ENCODE measurements around the gene HOXB2. TPM values are rescaled to one million over a fixed set of nuclear protein-coding genes. Genes with fewer than 3 reads are reported as not detected.
A peak's percentile ranks its signal among the peaks of the same experiment; 100 is the strongest.

Gene HOXB2
- 35.6 and 36.5 TPM in 2 replicates for total RNA-seq (ENCODE audit: low replicate concordance)
- long read RNA-seq, partial matches to known transcripts = 0 of 1 reads
- long read RNA-seq, other reads (novel, unspliced or antisense) = 1 of 1 reads

- H3K4me1 Mint-ChIP-seq (ENCODE audit: unreplicated experiment) = peaks cover 55% of the 10 kb centered on the region
These were observed at the start of gene HOXB2 for GRCh38 chr17:48545022-48545375. Gene HOXB2, minus strand, starts transcription at chr17:48545109. Its CDS starts 198 bp downstream, at chr17:48544911.

DNA sequence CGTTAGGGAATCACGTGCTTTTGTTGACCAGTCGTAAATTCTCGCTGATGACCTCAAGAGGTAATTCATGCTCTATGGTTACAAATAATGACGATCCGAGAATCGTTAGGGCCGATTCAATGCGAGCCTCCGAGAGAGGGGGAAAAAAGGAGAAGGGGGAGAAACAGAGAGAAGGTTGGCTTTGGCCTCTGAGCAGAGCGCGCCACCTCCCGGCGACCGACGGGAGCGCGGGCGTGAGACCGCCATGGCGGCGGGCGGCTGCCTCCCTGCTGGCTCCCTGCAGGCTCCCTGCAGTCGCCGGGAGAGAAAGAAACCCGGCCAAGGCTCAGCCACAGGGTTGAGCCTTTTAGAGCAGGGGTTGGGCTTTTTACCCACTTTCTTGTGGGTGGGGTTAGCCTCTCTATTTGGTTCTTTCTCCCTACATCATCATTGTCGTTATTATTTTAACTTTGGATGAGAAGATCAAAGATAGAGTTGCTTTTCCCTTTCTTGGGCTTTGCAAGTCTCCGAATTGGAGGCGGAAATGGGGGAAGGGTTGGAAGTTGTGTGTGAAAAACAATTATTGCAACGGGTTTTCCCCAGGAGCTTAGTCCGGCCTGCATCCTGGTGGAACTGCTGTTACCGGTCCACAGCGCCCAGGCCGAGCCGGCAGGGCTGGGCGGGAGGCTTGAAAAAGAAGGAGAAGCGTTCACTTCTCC lies 49.1 kb upstream of the HOXB2 start:
- H3K27me3 Mint-ChIP-seq = peaks cover 94% of the 10 kb centered on the region
- DNase-seq (ENCODE audit: extremely low spot score, unreplicated experiment) = peak; percentile 95
- H3K9me3 Mint-ChIP-seq = no peaks in the 10 kb centered on the region
- peaks cover 26% of the 10 kb centered on the region for H3K36me3 Mint-ChIP-seq
- peak; percentile 96 for TF ChIP-seq CTCF (conservative IDR thresholded peaks at IDR 0.05)
- peak overlapping the region; percentile 91 for H3K4me3 Mint-ChIP-seq
- H3K27ac Mint-ChIP-seq = peak overlapping the region; percentile 97
- H3K4me1 Mint-ChIP-seq (ENCODE audit: unreplicated experiment) = peaks cover 56% of the 10 kb centered on the region

More at GRCh38 chr17:48545022-48545375, at the start of gene HOXB2:
- TF ChIP-seq CTCF (conservative IDR thresholded peaks at IDR 0.05) = no peak
- peaks cover 21% of the 10 kb centered on the region for H3K36me3 Mint-ChIP-seq
- H3K4me3 Mint-ChIP-seq = peak within 1 kb of the TSS; percentile 98
- no peak for DNase-seq (ENCODE audit: extremely low spot score, unreplicated experiment)
- H3K27me3 Mint-ChIP-seq = peaks cover 71% of the 10 kb centered on the region
- H3K9me3 Mint-ChIP-seq = no peaks in the 10 kb centered on the region
- H3K27ac Mint-ChIP-seq = peak within 1 kb of the TSS; percentile 95

DNA sequence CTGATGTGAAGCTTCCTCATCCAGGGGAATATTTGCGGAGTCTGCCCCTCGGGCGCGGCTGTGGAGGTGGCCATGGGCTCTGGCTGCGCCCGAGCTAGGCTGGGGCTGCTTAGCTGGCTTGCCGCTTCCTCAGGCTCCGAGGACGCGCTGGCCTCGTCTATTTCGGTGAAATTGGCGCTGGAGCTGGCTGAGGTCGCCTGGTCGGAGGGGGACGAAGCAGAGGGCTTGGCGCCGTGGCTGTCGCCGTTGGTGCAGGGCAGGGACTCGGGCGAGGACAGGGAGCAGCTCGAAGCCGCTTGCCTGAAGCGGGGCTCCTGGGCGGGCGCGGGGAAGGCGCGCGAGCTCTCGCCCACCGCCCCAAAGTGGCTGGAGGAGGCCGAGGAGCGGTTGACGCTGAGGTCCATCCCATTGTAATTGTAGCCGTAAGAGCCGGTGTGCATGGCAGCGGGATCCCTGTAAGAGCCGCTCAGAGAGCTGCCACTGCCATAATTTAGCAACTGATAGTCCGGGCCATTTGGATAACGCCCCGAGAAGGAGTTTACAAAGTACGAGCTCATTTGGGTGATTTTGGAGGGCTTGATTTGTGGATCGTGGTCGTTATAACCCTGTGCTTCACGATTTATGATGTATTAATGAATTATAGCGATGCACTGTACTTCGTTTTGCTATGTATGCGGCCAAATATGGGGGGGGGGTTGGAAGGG lies 48.4 kb upstream of the HOXB2 start, which contains the start of gene HOXB5:
TSS of gene HOXB5 (minus strand) at position 654 of the 704 bp plus-strand sequence. CDS start at position 557, 97 bp downstream.
- peaks cover 54% of the 10 kb centered on the region for H3K4me1 Mint-ChIP-seq (ENCODE audit: unreplicated experiment)
- peak within 1 kb of the TSS; percentile 91 for H3K4me3 Mint-ChIP-seq
- peak within 1 kb of the TSS; percentile 97 for H3K27ac Mint-ChIP-seq
- H3K9me3 Mint-ChIP-seq = no peaks in the 10 kb centered on the region
- no peak for DNase-seq (ENCODE audit: extremely low spot score, unreplicated experiment)
- peaks cover 94% of the 10 kb centered on the region for H3K27me3 Mint-ChIP-seq
- TF ChIP-seq CTCF (conservative IDR thresholded peaks at IDR 0.05) = no peak
- peaks cover 26% of the 10 kb centered on the region for H3K36me3 Mint-ChIP-seq

GRCh38 chr17:48592577-48592976 lies 47.7 kb upstream of the HOXB2 start:
- peak overlapping the region; percentile 97 for H3K27ac Mint-ChIP-seq
- no peak for DNase-seq (ENCODE audit: extremely low spot score, unreplicated experiment)
- H3K9me3 Mint-ChIP-seq = no peaks in the 10 kb centered on the region
- H3K27me3 Mint-ChIP-seq = peaks cover 94% of the 10 kb centered on the region
- H3K4me1 Mint-ChIP-seq (ENCODE audit: unreplicated experiment) = peaks cover 50% of the 10 kb centered on the region
- H3K36me3 Mint-ChIP-seq = peaks cover 27% of the 10 kb centered on the region
- H3K4me3 Mint-ChIP-seq = peak overlapping the region; percentile 91
- no peak for TF ChIP-seq CTCF (conservative IDR thresholded peaks at IDR 0.05)

DNA sequence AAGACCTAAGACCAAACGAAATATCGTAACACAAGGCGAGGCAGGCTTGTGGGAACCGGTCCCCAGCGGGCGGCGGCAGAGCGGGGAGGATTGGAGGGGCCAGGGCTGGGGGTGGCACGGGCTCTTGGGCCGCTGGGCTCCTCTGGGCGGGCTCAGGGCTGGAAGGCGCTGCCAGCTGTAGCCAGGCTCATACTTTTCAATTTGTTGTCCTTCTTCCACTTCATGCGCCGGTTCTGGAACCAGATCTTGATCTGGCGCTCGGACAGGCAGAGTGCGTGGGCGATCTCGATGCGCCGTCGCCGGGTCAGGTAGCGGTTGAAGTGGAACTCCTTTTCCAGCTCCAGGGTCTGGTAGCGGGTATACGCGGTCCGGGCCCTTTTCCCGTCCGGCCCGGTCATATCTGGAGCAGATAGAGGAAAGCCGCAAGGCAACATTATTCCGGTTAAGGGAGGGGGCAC lies 47.2 kb upstream of the HOXB2 start:
- no peak for DNase-seq (ENCODE audit: extremely low spot score, unreplicated experiment)
- H3K27ac Mint-ChIP-seq = peak overlapping the region; percentile 97
- H3K4me3 Mint-ChIP-seq = peak overlapping the region; percentile 91
- peaks cover 32% of the 10 kb centered on the region for H3K36me3 Mint-ChIP-seq
- TF ChIP-seq CTCF (conservative IDR thresholded peaks at IDR 0.05) = no peak
- no peaks in the 10 kb centered on the region for H3K9me3 Mint-ChIP-seq
- peaks cover 50% of the 10 kb centered on the region for H3K4me1 Mint-ChIP-seq (ENCODE audit: unreplicated experiment)
- peaks cover 94% of the 10 kb centered on the region for H3K27me3 Mint-ChIP-seq

Measured in type B pancreatic cell (in vitro differentiated cells).